BJ (cell line): Measurements from ENCODE around the gene ETFA. TPM values are rescaled to one million over a fixed set of nuclear protein-coding genes. Genes with fewer than 3 reads are reported as not detected.

ENCODE experiments used
- CTCF ChIA-PET: fragments of 350-600 bp; formaldehyde crosslinking; extraction: SDS; loops from one replicate; lab custom pipeline; 2021; ENCODE audit warnings: antibody characterized with exemption, inconsistent platforms; lab: Yijun Ruan, JAX
- POLR2A ChIA-PET: fragments of 300-600 bp; sonication (Branson Sonifier 250); formaldehyde crosslinking; extraction: SDS; loops from one replicate; lab custom pipeline; 2021; ENCODE audit warnings: antibody characterized with exemption; lab: Charles Lee
- DNase-seq: peaks from one replicate; pipeline ENCODE4 v3.0.0-alpha.2; 2011; ENCODE audit warnings: low read depth
- H3K27me3 ChIP-seq: 2 replicates; pipeline ENCODE4 v1.6.0; 2011; ENCODE audit warnings: low read length; ENCODE audit not compliant: control insufficient read depth, insufficient read depth
- H3K36me3 ChIP-seq: 2 replicates; pipeline ENCODE4 v1.5.1; 2011; ENCODE audit warnings: low read length; ENCODE audit not compliant: control insufficient read depth, insufficient read depth
- H3K4me3 ChIP-seq: 2 replicates; pipeline ENCODE4 v1.5.1; 2011; ENCODE audit warnings: low read depth, mild to moderate bottlenecking, control low read depth, low read length
- CTCF ChIP-seq: IDR thresholded peaks from 2 replicates; pipeline ENCODE4 v1.5.1; 2011; ENCODE audit warnings: low read depth, mild to moderate bottlenecking, control low read depth, inconsistent platforms, low read length, moderate library complexity; ENCODE audit not compliant: insufficient read depth
- polyA plus RNA-seq: library from polyadenylated mRNA; depleted of rRNA; stranded (reverse); fragments of >200 nt; gene quantifications from 2 replicates; pipeline ENCODE4 v1.2.3, GENCODE V29; 2011

The ETFA gene
- polyA plus RNA-seq, 1 experiment: 113 TPM

DNA sequence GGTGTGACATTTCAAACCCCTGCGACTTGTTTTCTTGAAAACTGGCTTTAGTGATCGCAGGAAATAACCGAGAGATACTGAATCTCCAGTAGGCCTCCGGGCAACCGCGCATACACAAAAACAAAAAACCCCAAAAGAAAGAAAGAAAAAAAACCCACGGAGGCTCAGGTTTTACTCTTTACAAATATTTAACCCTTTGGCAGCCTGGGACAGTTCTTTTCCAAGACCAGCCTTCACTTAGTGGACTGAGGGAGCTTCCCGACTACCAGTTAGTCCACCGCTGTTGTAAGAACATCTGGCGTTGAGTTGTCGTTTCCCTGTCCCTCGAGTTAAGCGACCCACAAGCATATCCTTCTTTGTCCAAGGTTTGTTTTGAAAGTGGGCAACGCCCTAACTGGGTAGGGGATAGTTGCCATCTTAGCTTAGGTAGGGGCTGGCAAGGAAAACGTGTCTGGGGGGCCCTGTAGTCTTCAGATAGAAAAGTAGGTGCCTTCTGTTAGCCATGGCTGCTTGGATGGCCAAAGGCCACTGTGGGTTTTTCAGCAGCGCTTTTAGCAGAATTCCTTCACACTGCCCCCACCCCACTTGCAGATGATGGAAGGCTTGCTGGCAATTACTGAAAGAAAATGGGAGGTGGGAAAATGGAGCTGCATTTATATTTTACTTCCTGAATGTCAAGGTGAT, 32.2 kb upstream of the ETFA start:
- Histone ChIP-seq H3K27me3 (no peaks in the 10 kb centered on the region), H3K4me3 (peak overlapping the region; percentile 23; the same call in 1 of the 2 replicates), H3K36me3 (peaks cover 12% of the 10 kb centered on the region)
- ChIA-PET POLR2A (no interaction called here), CTCF (no interaction called here)
- TF ChIP-seq CTCF: no peak
- no peak for DNase-seq

DNA sequence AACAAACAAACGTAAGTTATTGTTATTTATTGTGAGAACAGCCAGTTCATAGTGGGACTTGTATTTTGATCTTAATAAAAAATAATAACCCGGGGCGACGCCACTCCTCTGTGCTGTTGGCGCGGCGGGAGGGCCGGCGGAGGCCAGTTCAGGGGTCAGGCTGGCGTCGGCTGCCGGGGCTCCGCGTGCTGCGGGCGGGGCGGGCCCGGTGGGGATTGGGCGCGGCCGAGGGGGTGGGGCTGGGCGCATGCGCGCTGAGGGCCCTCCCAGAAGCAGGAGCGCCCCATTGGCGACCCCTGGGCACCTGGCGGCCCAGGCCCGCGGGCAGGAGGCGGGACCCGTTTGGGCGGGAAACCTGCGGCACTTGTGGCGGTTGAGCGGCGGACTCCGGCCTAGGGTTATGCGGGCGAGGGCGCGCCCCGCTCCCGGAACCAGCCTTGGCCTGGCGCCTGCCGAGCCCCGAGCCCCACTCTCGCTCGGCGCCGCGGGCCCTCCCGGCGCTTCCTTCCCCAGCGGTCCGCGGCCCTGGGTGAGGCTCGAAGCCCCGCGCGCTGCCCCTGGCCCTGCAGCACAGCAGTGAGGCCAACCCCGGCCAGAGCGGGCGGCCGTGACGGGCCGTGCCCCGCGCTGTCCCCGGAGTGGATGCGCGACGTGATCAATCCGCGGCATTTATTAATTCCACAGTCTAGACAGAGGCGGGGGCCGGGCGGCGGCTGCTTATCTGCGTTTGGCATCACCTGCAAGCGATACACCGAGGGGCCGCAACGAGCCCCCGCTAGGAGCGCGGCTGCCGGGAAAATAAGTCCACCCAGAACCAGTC, 31.3 kb upstream of the ETFA start:
- DNase-seq: no peak
- Histone ChIP-seq H3K4me3 (peak overlapping the region; percentile 23), H3K27me3 (no peaks in the 10 kb centered on the region), H3K36me3 (peaks cover 13% of the 10 kb centered on the region)
- CTCF ChIA-PET: no interaction called here
- TF ChIP-seq CTCF: no peak
- POLR2A ChIA-PET: no interaction called here

GRCh38 chr15:76342058-76342381, 30.8 kb upstream of the ETFA start:
- DNase-seq: no peak
- H3K27me3 ChIP-seq: no peaks in the 10 kb centered on the region
- POLR2A ChIA-PET: interaction anchor here (0.7 kb wide), 1 partner anchor 154 kb away, joined by 12 read pairs; no protein-coding TSS in a partner anchor

DNA sequence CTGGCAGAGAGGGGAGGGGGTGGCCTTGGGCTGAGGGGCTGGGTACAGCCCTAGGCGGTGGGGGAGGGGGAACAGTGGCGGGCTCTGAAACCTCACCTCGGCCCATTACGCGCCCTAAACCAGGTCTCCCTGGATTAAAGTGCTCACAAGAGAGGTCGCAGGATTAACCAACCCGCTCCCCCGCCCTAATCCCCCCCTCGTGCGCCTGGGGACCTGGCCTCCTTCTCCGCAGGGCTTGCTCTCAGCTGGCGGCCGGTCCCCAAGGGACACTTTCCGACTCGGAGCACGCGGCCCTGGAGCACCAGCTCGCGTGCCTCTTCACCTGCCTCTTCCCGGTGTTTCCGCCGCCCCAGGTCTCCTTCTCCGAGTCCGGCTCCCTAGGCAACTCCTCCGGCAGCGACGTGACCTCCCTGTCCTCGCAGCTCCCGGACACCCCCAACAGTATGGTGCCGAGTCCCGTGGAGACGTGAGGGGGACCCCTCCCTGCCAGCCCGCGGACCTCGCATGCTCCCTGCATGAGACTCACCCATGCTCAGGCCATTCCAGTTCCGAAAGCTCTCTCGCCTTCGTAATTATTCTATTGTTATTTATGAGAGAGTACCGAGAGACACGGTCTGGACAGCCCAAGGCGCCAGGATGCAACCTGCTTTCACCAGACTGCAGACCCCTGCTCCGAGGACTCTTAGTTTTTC, 30.2 kb upstream of the ETFA start:
- Histone ChIP-seq H3K4me3 (peak overlapping the region; percentile 74), H3K27me3 (no peaks in the 10 kb centered on the region), H3K36me3 (peaks cover 13% of the 10 kb centered on the region)
- ChIA-PET CTCF (interaction anchor here (1.5 to 1.8 kb wide), 3 partner anchors 10 to 193 kb away, joined by 3 to 6 read pairs (median 5); no protein-coding TSS in a partner anchor), POLR2A (interaction anchor here (0.5 to 0.7 kb wide), 2 partner anchors 56 to 154 kb away, joined by 3 to 12 read pairs; no protein-coding TSS in a partner anchor)
- no peak for TF ChIP-seq CTCF
- no peak for DNase-seq

More at GRCh38 chr15:76342058-76342381, 30.8 kb upstream of the ETFA start:
- peaks cover 13% of the 10 kb centered on the region for H3K36me3 ChIP-seq
- H3K4me3 ChIP-seq: peak overlapping the region; percentile 74
- no peak for TF ChIP-seq CTCF
- CTCF ChIA-PET: interaction anchor here (1.5 to 1.6 kb wide), 2 partner anchors 10 to 193 kb away, joined by 3 to 6 read pairs; no protein-coding TSS in a partner anchor
